ENCODE results near the gene LGI1. TPM values are rescaled to one million over a fixed set of nuclear protein-coding genes. Genes with fewer than 3 reads are reported as not detected.

Gene LGI1
- total RNA-seq, 2 experiments from 2014 or later, result not detected

DNA sequence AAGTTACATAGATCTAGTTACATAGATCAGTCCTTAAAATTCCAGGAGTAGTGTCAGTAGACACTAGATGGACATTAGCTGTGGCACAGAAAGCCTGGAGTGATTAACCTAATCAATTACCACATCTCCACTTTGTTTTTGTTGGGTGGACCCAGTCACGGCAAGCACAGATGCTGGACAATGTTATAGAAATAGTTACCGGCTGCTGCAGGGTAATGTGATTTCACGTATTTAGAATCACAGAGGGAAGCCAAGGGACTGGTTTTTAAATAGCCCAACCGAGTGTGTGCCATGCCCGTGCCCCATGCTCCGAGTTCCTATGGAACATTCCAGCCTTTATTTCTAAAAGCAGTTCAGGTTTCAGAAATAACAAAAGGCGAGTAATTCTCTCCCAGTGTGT lies 2.8 kb downstream of the LGI1 start:
- H3K27ac Mint-ChIP-seq, result no peak overlapping the region
- CTCF ChIA-PET, result interaction anchor here (0.6 kb wide), 1 partner anchor 93 kb away, joined by 3 read pairs; no protein-coding TSS in a partner anchor
- no peak for ATAC-seq
- DNase-seq, result no peak
- H3K9me3 Mint-ChIP-seq (ENCODE audit: low read depth), result no peaks in the 10 kb centered on the region
- H3K4me1 Mint-ChIP-seq, result peaks cover 3% of the 10 kb centered on the region
- no peak overlapping the region for H3K4me3 Mint-ChIP-seq
- no peaks in the 10 kb centered on the region for H3K36me3 Mint-ChIP-seq
- H3K27me3 Mint-ChIP-seq, result peaks cover 57% of the 10 kb centered on the region

DNA sequence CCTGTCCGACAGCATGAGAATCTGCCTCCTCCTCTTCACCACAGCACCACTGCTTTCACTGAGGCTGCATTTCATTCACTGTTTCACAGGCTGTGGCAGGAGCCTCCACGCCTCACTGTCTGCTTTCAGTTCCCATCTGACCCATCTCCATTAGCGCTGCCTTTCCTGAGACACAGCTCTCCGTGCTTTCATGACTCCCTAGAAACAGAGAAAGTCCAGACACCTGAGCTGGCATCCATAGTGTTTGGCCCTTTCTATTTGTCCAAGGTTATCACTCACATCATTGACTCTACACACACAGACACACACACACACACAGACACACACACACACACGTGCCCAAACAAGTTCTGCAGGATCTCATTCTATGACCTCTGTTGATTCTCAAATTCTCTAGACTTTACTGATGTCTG lies 5.2 kb downstream of the LGI1 start:
- no peak overlapping the region for H3K27ac Mint-ChIP-seq
- H3K27me3 Mint-ChIP-seq, result peaks cover 44% of the 10 kb centered on the region
- H3K36me3 Mint-ChIP-seq, result no peaks in the 10 kb centered on the region
- H3K9me3 Mint-ChIP-seq (ENCODE audit: low read depth), result no peaks in the 10 kb centered on the region
- H3K4me1 Mint-ChIP-seq, result no peaks in the 10 kb centered on the region
- CTCF ChIA-PET, result no interaction called here
- no peak overlapping the region for H3K4me3 Mint-ChIP-seq
- DNase-seq, result no peak
- no peak for ATAC-seq

DNA sequence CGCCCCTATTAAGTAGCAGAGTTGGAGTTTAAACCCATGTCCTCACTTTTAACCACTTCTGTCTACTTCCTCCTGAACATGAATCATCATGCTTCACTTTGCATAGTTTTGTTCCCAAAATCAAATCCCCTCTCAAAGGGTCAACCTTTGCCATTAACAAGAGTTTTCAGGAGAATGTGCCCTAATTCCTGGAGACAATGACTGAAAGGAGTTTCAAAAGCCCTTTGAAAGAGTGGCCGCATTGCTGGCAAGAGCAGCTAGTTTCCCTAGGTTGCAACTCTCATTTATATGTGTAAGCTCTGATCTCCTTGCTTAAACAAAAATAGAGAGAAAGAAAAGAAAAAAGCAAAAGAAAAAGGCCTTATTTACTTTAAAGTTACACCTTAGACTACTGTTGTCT lies 9.2 kb downstream of the LGI1 start:
- Mint-ChIP-seq H3K36me3 (no peaks in the 10 kb centered on the region), H3K27ac (no peak overlapping the region)

DNA sequence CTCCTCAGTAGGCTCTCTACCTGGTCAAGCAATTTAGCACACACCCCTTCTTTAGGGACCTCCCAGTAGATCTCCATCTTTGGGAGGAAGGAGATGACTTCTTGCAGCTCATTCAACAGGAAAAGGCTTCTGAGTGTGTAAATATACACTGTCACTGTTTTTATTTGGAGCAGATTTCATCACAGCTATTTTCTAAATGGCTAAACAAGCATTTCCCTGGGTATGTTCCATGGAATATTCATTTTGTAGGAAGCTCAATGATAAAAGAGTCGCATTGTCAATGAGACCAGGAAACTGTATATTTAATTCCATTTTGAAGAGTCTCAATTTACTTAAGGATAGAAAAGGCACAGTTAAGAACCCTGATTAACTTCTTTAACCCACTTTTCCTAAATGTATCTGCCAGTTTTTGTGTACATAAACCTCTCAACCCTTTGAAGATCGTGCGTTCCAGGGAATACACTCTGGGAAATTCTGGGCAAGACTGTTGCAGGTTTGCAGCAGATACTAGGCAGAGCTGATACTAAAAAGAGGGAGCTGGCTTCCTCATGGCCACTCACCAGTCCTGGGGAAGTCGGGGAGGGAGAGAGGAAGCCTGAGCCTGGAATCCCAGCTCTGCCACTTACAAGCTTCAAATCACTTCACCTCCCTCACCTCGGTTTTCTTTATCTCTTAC lies 10.1 kb downstream of the LGI1 start:
- Mint-ChIP-seq H3K27me3 (peaks cover 26% of the 10 kb centered on the region), H3K27ac (no peak overlapping the region), H3K36me3 (no peaks in the 10 kb centered on the region), H3K4me3 (no peak overlapping the region), H3K4me1 (no peaks in the 10 kb centered on the region), H3K9me3 (ENCODE audit: low read depth) (no peaks in the 10 kb centered on the region)
- CTCF ChIA-PET, result no interaction called here
- DNase-seq (no peak), ATAC-seq (no peak)

More for the DNA sequence above, 9.2 kb downstream of the LGI1 start:
- ATAC-seq, result no peak
- Mint-ChIP-seq H3K4me3 (no peak overlapping the region), H3K9me3 (ENCODE audit: low read depth) (no peaks in the 10 kb centered on the region), H3K27me3 (peaks cover 32% of the 10 kb centered on the region), H3K4me1 (no peaks in the 10 kb centered on the region)
- no peak for DNase-seq
- CTCF ChIA-PET, result no interaction called here

DNA sequence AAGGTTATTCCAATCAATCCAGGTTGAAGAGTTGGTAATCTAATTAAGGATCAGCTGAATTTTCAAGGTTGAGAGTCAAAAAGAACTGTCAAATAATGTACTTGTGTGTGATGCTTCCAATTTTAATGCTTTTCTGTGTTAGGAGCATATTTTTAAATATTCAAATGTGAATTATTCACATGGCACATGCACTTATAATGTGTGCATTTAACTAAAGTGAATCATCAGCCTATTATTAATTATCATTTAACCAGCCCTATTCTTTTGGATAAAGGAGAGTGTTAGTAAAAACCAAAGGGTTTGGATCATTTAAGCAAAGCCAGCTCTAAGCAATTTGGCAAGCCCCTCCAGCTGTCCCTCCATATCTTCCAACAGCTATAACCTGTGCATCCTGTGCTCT lies 11.2 kb downstream of the LGI1 start:
- no peaks in the 10 kb centered on the region for H3K36me3 Mint-ChIP-seq
- H3K9me3 Mint-ChIP-seq (ENCODE audit: low read depth), result no peaks in the 10 kb centered on the region
- CTCF ChIA-PET, result no interaction called here
- peaks cover 23% of the 10 kb centered on the region for H3K27me3 Mint-ChIP-seq
- H3K27ac Mint-ChIP-seq, result no peak overlapping the region
- DNase-seq (no peak), ATAC-seq (no peak)
- no peak overlapping the region for H3K4me3 Mint-ChIP-seq
- no peaks in the 10 kb centered on the region for H3K4me1 Mint-ChIP-seq

DNA sequence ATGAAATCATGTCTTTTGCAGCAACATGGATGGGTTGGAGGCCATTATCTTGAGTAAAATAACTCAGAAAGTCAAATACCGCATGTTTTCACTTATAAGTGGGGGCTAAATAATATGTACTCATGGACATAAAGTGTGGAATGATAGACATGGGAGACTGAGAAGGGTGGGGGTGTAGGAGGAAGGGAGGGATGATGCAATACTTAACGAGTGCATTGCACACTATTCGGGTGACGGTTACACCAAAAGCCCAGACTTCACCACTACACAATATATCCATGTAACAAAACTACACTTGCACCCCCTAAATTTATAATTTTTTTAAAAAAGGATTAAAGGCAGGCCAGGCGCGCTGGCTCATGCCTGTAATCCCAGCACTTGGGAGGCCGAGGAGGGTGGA lies 13.6 kb downstream of the LGI1 start:
- ATAC-seq (no peak), DNase-seq (no peak)
- Mint-ChIP-seq H3K4me1 (no peaks in the 10 kb centered on the region), H3K9me3 (ENCODE audit: low read depth) (no peaks in the 10 kb centered on the region), H3K27ac (no peak overlapping the region), H3K36me3 (no peaks in the 10 kb centered on the region), H3K27me3 (peaks cover 31% of the 10 kb centered on the region), H3K4me3 (no peak overlapping the region)
- CTCF ChIA-PET, result no interaction called here

DNA sequence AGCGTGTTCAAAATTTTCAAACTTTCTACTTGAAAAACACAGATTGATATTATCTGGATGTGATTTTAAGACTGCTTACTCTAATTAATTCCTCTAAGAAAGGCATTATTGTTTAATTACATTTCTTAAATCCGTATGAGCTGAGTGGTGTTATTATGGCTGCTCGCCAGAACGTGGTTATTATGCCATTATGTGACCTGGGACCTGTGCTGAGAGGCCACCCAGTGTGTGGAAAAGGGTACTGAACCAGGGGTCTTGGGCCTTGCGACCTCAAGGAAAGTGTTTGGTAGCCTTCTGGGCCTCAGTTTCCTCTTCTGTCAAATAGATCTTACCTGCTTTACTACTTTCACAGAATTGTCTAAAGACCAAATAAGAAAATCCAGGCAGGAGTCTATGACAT lies 15.4 kb downstream of the LGI1 start:
- Mint-ChIP-seq H3K36me3 (no peaks in the 10 kb centered on the region), H3K27me3 (peaks cover 31% of the 10 kb centered on the region), H3K27ac (no peak overlapping the region), H3K4me1 (no peaks in the 10 kb centered on the region), H3K4me3 (no peak overlapping the region), H3K9me3 (ENCODE audit: low read depth) (no peaks in the 10 kb centered on the region)
- DNase-seq (no peak), ATAC-seq (no peak)
- CTCF ChIA-PET, result no interaction called here

DNA sequence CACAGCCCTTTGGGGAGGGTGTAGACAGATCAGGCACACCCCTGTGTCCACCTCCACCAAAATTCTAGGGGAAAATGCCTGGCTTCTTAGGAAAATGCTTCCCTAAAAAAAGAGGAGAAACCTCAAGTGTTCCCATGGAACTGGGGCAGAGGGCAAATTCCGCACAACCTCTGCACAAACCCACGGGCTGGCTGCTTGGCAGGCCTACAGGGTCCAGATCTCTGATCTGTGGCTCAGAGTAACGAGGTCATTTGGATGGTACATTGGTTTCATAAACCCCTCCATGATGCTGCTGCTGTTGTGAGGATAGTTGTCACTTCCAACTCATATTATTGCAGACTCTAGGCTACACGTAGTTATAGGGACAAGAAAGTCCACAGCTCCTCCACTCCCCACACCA lies 16.0 kb downstream of the LGI1 start:
- CTCF ChIA-PET, result no interaction called here
- no peak overlapping the region for H3K4me3 Mint-ChIP-seq
- no peak for ATAC-seq
- no peaks in the 10 kb centered on the region for H3K4me1 Mint-ChIP-seq
- DNase-seq, result no peak
- H3K36me3 Mint-ChIP-seq, result no peaks in the 10 kb centered on the region
- no peaks in the 10 kb centered on the region for H3K9me3 Mint-ChIP-seq (ENCODE audit: low read depth)
- H3K27ac Mint-ChIP-seq, result no peak overlapping the region
- H3K27me3 Mint-ChIP-seq, result peaks cover 36% of the 10 kb centered on the region

DNA sequence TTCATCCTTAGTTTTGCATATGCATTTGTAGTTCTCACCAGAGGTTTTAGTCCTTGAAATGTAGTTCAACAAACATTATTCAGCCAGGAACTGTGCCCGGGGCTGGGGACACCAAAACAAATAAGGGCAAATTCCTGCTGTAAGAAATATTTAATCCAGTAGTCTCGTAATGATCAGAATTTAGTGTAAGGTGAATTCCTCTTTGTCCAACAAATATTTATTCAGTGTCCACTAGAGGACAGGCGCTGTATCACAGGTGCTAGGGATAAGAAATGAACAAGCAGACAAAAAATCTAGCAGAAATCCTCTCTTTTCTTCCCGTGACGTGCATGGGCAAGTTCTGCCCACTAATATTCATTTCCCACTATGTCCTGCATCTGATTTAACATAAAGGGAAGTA lies 17.6 kb downstream of the LGI1 start:
- peaks cover 29% of the 10 kb centered on the region for H3K27me3 Mint-ChIP-seq
- H3K36me3 Mint-ChIP-seq, result no peaks in the 10 kb centered on the region
- no peak overlapping the region for H3K27ac Mint-ChIP-seq
- DNase-seq, result no peak
- H3K4me3 Mint-ChIP-seq, result no peak overlapping the region
- H3K9me3 Mint-ChIP-seq (ENCODE audit: low read depth), result no peaks in the 10 kb centered on the region
- no peak for ATAC-seq
- CTCF ChIA-PET, result no interaction called here
- H3K4me1 Mint-ChIP-seq, result no peaks in the 10 kb centered on the region

DNA sequence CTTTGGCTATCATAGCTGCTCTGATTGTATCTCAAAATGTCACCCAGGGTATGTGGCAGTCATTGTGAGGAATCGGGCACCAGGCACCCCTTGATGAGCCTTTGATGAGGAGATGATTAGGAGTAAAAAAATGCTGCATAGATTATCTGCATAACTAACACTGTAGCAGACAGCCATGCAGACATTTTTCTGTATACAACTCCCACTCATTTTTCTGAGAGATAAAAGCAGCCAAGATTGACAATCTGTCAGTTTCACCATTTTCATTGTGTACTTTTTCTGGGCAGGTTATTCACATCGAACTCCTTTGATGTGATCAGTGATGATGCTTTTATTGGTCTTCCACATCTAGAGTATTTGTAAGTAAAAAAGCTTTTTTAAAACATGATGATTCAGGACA lies 19.4 kb downstream of the LGI1 start:
- Mint-ChIP-seq H3K4me3 (no peak overlapping the region), H3K27ac (no peak overlapping the region), H3K9me3 (ENCODE audit: low read depth) (no peaks in the 10 kb centered on the region), H3K27me3 (peaks cover 24% of the 10 kb centered on the region), H3K4me1 (no peaks in the 10 kb centered on the region), H3K36me3 (no peaks in the 10 kb centered on the region)
- DNase-seq, result no peak
- CTCF ChIA-PET, result no interaction called here
- no peak for ATAC-seq

DNA sequence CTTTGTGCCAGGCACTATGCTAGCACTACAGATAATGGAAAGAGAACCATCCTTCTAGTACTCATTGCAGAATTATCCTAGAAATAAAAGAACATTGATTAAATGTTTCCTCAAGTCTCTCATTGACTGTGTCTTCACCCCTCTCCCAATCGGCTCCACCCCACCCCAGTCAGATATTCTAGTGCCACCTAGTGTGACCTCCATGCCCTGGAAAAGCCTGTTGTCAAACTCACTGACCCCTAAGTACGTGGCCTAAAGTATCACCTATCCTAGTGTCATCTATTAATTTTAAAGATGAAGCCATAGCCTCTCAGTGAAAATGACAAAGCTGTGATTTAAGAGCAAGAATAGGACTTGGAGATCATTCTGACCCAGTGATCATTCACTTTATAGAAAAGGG lies 26.3 kb downstream of the LGI1 start:
- H3K4me1 Mint-ChIP-seq, result no peaks in the 10 kb centered on the region
- DNase-seq (no peak), ATAC-seq (no peak)
- no peaks in the 10 kb centered on the region for H3K9me3 Mint-ChIP-seq (ENCODE audit: low read depth)
- H3K27me3 Mint-ChIP-seq, result peaks cover 5% of the 10 kb centered on the region
- no peak overlapping the region for H3K27ac Mint-ChIP-seq
- CTCF ChIA-PET, result no interaction called here
- H3K4me3 Mint-ChIP-seq, result no peak overlapping the region
- H3K36me3 Mint-ChIP-seq, result no peaks in the 10 kb centered on the region

DNA sequence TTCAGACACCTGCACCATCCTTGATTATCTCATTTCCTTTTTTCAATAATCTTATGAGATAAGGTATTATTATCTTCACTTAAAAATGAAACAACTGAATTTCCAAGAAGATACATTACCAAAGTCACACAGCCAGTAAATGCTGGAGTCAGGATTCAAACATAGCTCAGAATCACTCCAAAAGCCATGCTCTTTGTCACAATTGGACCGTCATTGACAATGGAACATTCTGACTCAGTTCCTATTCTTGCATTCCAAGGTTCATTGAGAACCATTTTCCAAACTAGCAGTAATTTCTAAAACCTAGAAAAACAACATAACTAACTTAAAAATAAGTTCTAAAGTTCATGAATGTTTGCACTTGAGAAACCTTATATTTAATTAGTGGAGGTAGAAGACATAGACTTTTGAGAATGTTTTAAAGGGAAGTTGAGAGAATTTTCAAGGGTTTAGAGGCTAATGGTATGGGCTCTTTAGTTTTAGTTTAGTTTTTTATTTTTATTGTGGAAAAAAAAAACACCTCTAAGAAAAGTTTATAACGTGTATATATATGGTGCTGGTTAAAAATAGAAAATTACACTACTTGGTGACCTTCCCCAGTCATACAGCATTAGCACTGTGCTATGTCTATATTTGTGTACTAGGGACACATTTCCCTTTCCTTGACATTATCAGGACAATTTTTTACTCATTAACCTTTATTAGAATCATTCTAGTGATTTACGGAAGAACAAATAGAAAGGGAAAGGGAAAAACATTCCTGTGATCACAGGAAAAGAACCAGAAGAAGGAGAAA lies 30.9 kb downstream of the LGI1 start:
- no peaks in the 10 kb centered on the region for H3K9me3 Mint-ChIP-seq (ENCODE audit: low read depth)
- peaks cover 16% of the 10 kb centered on the region for H3K27me3 Mint-ChIP-seq
- no peak for DNase-seq
- CTCF ChIA-PET, result interaction anchor here (0.7 kb wide), 1 partner anchor 305 kb away, joined by 3 read pairs; no protein-coding TSS in a partner anchor
- no peaks in the 10 kb centered on the region for H3K36me3 Mint-ChIP-seq
- no peak for ATAC-seq
- H3K4me3 Mint-ChIP-seq, result no peak overlapping the region
- no peaks in the 10 kb centered on the region for H3K4me1 Mint-ChIP-seq
- H3K27ac Mint-ChIP-seq, result no peak overlapping the region

DNA sequence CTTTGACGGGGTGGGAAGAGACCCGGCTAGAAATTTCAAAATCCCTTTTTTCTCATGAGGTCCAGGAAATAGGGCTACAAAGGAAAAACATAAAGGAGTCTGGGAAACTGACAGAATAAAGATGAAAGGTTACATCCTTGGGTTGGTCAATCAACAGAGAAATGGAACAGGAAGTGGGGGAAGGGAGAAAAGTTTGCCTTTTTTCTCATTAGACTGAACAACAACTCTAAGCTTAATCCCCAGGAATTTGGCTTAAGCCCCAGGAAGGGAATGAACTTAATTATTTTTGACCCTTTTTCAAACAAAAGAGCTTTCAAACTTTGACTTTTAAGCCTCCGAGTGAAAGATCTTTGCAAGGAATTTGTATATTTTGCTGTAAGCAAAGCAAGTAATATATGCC lies 32.7 kb downstream of the LGI1 start:
- Mint-ChIP-seq H3K9me3 (ENCODE audit: low read depth) (no peaks in the 10 kb centered on the region), H3K4me1 (no peaks in the 10 kb centered on the region), H3K4me3 (no peak overlapping the region), H3K27me3 (peaks cover 16% of the 10 kb centered on the region), H3K27ac (no peak overlapping the region), H3K36me3 (no peaks in the 10 kb centered on the region)
- ATAC-seq (no peak), DNase-seq (no peak)
- CTCF ChIA-PET, result no interaction called here

DNA sequence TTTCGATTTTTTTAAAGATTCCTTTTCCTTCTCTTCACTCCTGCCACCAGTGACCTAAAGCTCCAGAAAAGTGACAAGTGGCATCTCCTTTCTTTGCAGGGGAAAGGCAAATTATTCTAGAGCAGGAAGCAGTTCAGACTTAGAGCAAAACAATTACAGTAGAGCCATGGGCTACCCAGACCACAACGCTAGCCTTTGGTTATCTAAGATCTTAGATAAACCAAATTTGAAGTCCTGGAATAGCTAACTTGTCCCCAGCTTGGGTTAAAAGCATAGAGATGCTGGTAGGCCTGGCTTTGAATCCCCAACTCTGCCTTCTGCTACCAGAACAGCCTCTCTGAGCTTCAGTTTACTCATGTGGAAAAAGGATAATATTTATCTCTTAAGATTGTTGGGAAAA lies 38.4 kb downstream of the LGI1 start:
- no peak overlapping the region for H3K4me3 Mint-ChIP-seq
- CTCF ChIA-PET, result no interaction called here
- peaks cover 10% of the 10 kb centered on the region for H3K27me3 Mint-ChIP-seq

More for the DNA sequence above, 38.4 kb downstream of the LGI1 start:
- DNase-seq (no peak), ATAC-seq (no peak)
- no peak overlapping the region for H3K27ac Mint-ChIP-seq
- no peaks in the 10 kb centered on the region for H3K4me1 Mint-ChIP-seq
- no peaks in the 10 kb centered on the region for H3K36me3 Mint-ChIP-seq
- H3K9me3 Mint-ChIP-seq (ENCODE audit: low read depth), result no peaks in the 10 kb centered on the region
